ENCODE results near the gene LYZL4. TPM values are rescaled to one million over a fixed set of nuclear protein-coding genes. Genes with fewer than 3 reads are reported as not detected.

LYZL4 gene
- total and polyA plus RNA-seq, 2 of the 4 experiments (the other 2 are of a cell fraction): not detected

- POLR2A ChIA-PET (ENCODE audit: unreplicated experiment): no interaction called here
- Histone ChIP-seq H4K91ac (ENCODE audit: insufficient read depth, low read depth, low read length) (no peak overlapping the region), H3K18ac (ENCODE audit: low read depth, low read length) (no peak overlapping the region), H4K20me1 (ENCODE audit: insufficient read depth, low read length) (no peaks in the 10 kb centered on the region), H3K4me2 (ENCODE audit: low read depth, low read length) (no peak overlapping the region), H3K4ac (ENCODE audit: low read depth, low read length) (no peak overlapping the region), H2BK15ac (ENCODE audit: low read depth, low read length) (no peak overlapping the region), H3K27ac (ENCODE audit: insufficient read depth, low read length) (no peak overlapping the region), H3K36me3 (ENCODE audit: control insufficient read depth, insufficient read depth, low read length) (no peaks in the 10 kb centered on the region), H2BK5ac (ENCODE audit: low read depth, low read length, poor library complexity, severe bottlenecking) (no peak overlapping the region), H3K56ac (ENCODE audit: extremely low read depth, insufficient read depth, low read length) (no peak overlapping the region), H3K9me1 (ENCODE audit: insufficient read depth, low read length) (no peaks in the 10 kb centered on the region), H3K79me1 (ENCODE audit: low read depth in 1 of 2, low read length in 2 of 2) (no peaks in the 10 kb centered on the region), H3K4me3 (ENCODE audit: insufficient read depth, low read depth, low read length) (no peak overlapping the region), H3K9me3 (ENCODE audit: control insufficient read depth, insufficient read depth, low read length) (no peaks in the 10 kb centered on the region), H2AFZ (replicated peaks; ENCODE audit: low read length, poor library complexity) (no peak overlapping the region), H2AK5ac (ENCODE audit: low read depth, low read length) (no peak overlapping the region), H3K23ac (ENCODE audit: low read depth, low read length) (no peak overlapping the region), H2BK120ac (ENCODE audit: low read depth, low read length) (no peak overlapping the region), H2AK9ac (replicated peaks; ENCODE audit: low read depth, low read length, poor library complexity) (no peak overlapping the region), H2BK20ac (ENCODE audit: low read depth, low read length) (no peak overlapping the region), H3K9ac (ENCODE audit: low read depth, low read length) (no peak overlapping the region), H3K27me3 (ENCODE audit: control insufficient read depth, insufficient read depth, low read length) (peaks cover 4% of the 10 kb centered on the region), H4K5ac (ENCODE audit: low read depth, low read length) (no peak overlapping the region), H4K8ac (ENCODE audit: low read depth in 2 of 2, low read length in 2 of 2) (no peak overlapping the region), H3K14ac (replicated peaks; ENCODE audit: low read depth, low read length) (no peak overlapping the region), H3K4me1 (ENCODE audit: control insufficient read depth, insufficient read depth, low read length) (no peaks in the 10 kb centered on the region)
- BruUV-seq (replicated peaks): no TSS peak
- intact Hi-C loops (cut with micrococcal nuclease) (loop anchor here (10.0 kb wide), 1 partner anchor 1862 kb away; no protein-coding TSS in a partner anchor), in situ Hi-C loops (cut with MboI; ENCODE audit: low sequenced_read_pairs) (loop anchor here (10.0 to 25.0 kb wide), 3 partner anchors 222 to 552 kb away; no protein-coding TSS in a partner anchor), dilution Hi-C loops (cut with HindIII; ENCODE audit: low sequenced_read_pairs, unreplicated experiment) (no loop called here)
- CTCF ChIA-PET: no interaction called here
- no peak for DNase-seq
- no CpG with 5 or more reads among the region's 4 CpGs for WGBS, 2 experiments (ENCODE audit: extremely low coverage in 2 of 2, insufficient read length in 1 of 2)
- ATAC-seq (ENCODE audit: low read depth): no peak
- TF ChIP-seq FOS (IDR thresholded peaks at IDR 0.05; ENCODE audit: low read depth, low read length) (no peak), RFX5 (IDR thresholded peaks at IDR 0.05; ENCODE audit: low read depth, low read length) (no peak), CEBPB (IDR thresholded peaks at IDR 0.05; ENCODE audit: low read depth, low read length) (no peak), SMC3 (IDR thresholded peaks at IDR 0.05; ENCODE audit: low read depth, low read length) (no peak)
These were observed 36.0 kb upstream of the LYZL4 start for GRCh38 chr3:42446111-42447050.

All from IMR-90 (cell line).